K562 (cell line): ENCODE data around the gene PLXNB2. TPM values are rescaled to one million over a fixed set of nuclear protein-coding genes. Genes with fewer than 3 reads are reported as not detected.

Experiments
- ATAC-seq: fragments of 200-7000 bp; cut with Tn5 transposase; 3 replicates; pipeline ENCODE4 v1.9.1; 2020; ENCODE audit warnings: moderate library complexity
- BruUV-seq: library from RNA; stranded (reverse); fragments of 400-500 nt; replicated peaks from 2 replicates; lab custom pipeline; 2021; lab: Mats Ljungman, UMichigan
- CTCF ChIA-PET: fragments of 300-600 bp; formaldehyde crosslinking; extraction: SDS; loops from one replicate; lab custom pipeline; 2021; ENCODE audit warnings: low intra/inter-chr PET ratio; lab: Yijun Ruan, JAX
- POLR2A ChIA-PET: fragments of 300-600, 350-650 bp; sonication (Branson Sonifier 250); formaldehyde crosslinking; extraction: SDS; loops from one replicate; lab custom pipeline; 2021; ENCODE audit warnings: antibody characterized with exemption, inconsistent platforms; lab: Yijun Ruan, JAX
- DNase-seq, 4 experiments: peaks; one replicate each; pipeline versions ENCODE4 v3.0.0 to v3.0.0-alpha.2; 2011 to 2018; ENCODE audit warnings: low spot score in 3 of 4, mixed read lengths in 3 of 4; ENCODE audit errors: extremely low read depth in 1 of 4
- FAIRE-seq: peaks from 2 replicates; lab custom pipeline; 2011; peaks lifted over from hg19 to GRCh38; lab: Jason Lieb, UNC
- H2AFZ ChIP-seq: 2 replicates; pipeline ENCODE4 v1.6.0; 2011; ENCODE audit warnings: low read depth, low read length, control low read depth, inconsistent platforms
- H3K27ac ChIP-seq: fragments of 200-600 bp; 3 replicates; pipeline ENCODE4 v1.8.0; 2011; ENCODE audit warnings: low read depth, mild to moderate bottlenecking, control low read depth, inconsistent platforms, low read length, moderate library complexity, mixed read lengths; ENCODE audit errors: extremely low read depth
- H3K27me3 ChIP-seq, 2 experiments: fragments of 300-600 bp in 1 of 2; 2 replicates in 1 of 2; 3 replicates in 1 of 2; pipeline versions ENCODE4 v1.6.0 to v1.8.0; 2011; ENCODE audit warnings: inconsistent platforms in 2 of 2, low read length in 2 of 2, mild to moderate bottlenecking in 1 of 2, mixed read lengths in 1 of 2, moderate library complexity in 1 of 2; ENCODE audit not compliant: control insufficient read depth in 2 of 2, insufficient read depth in 2 of 2
- H3K36me3 ChIP-seq: fragments of 300-600 bp; 3 replicates; pipeline ENCODE4 v1.8.0; 2011; ENCODE audit warnings: mild to moderate bottlenecking, low read length, inconsistent platforms; ENCODE audit not compliant: control insufficient read depth, insufficient read depth
- H3K4me1 ChIP-seq, 2 experiments: fragments of 200-600 bp in 1 of 2; replicated peaks in 1 of 2; 2 replicates in 1 of 2; 3 replicates in 1 of 2; pipeline versions ENCODE4 v1.5.1 to v1.8.0; 2011; ENCODE audit warnings: inconsistent platforms in 2 of 2, low read length in 2 of 2, mild to moderate bottlenecking in 1 of 2, mixed read lengths in 1 of 2, moderate library complexity in 1 of 2; ENCODE audit not compliant: control insufficient read depth in 2 of 2, insufficient read depth in 2 of 2
- H3K4me2 ChIP-seq: 2 replicates; pipeline ENCODE4 v1.6.1; 2011; ENCODE audit warnings: low read length, control low read depth, inconsistent platforms, mixed read lengths; ENCODE audit not compliant: insufficient read depth
- H3K4me3 ChIP-seq: fragments of 200-600 bp; sonication (generic), shearing (Covaris generic); 2 replicates; pipeline ENCODE4 v1.5.1; 2016; ENCODE audit warnings: control low read depth, inconsistent platforms
- H3K79me2 ChIP-seq: fragments of 200-600 bp; 3 replicates; pipeline ENCODE4 v1.8.0; 2011; ENCODE audit warnings: low read length, inconsistent platforms; ENCODE audit not compliant: control insufficient read depth, insufficient read depth
- H3K9ac ChIP-seq, 2 experiments: 2 replicates each; pipeline versions ENCODE4 v1.6.0 to v1.6.1; 2011; ENCODE audit warnings: low read depth in 2 of 2, low read length in 2 of 2, control low read depth in 1 of 2, inconsistent platforms in 1 of 2, mild to moderate bottlenecking in 1 of 2, mixed read lengths in 1 of 2; ENCODE audit not compliant: insufficient read depth in 1 of 2
- H3K9me1 ChIP-seq: one replicate; pipeline ENCODE4 v1.6.0; 2011; ENCODE audit warnings: inconsistent platforms, mild to moderate bottlenecking, low read length, moderate library complexity; ENCODE audit not compliant: control insufficient read depth, insufficient read depth
- H3K9me3 ChIP-seq: replicated peaks from 2 replicates; pipeline ENCODE4 v1.5.1; 2011; ENCODE audit warnings: low read depth, low read length, inconsistent platforms; ENCODE audit not compliant: control insufficient read depth, insufficient read depth
- H4K20me1 ChIP-seq: replicated peaks from 2 replicates; pipeline ENCODE4 v1.6.1; 2011; ENCODE audit warnings: low read length, inconsistent platforms, mixed read lengths; ENCODE audit not compliant: control insufficient read depth, insufficient read depth
- ATF4 ChIP-seq: fragments of 450-650 bp; formaldehyde crosslinking; IDR thresholded peaks from 2 replicates; pipeline ENCODE4 v1.4.0; 2022; ENCODE audit warnings: mild to moderate bottlenecking, moderate library complexity
- CEBPG ChIP-seq, 3 experiments: fragments of 200-800 bp in 1 of 3; sonication (Bioruptor generic) in 1 of 3; sonication (generic) in 1 of 3; formaldehyde crosslinking in 1 of 3; IDR thresholded peaks in 2 of 3; conservative IDR thresholded peaks in 1 of 3; 2 replicates each; pipeline versions ENCODE4 v1.6.1 to v1.8.0; 2016 to 2022; ENCODE audit warnings: missing compliant biosample characterization in 2 of 3, missing genetic modification characterization in 2 of 3, mild to moderate bottlenecking in 1 of 3, missing genetic modification reagents in 1 of 3
- CGGBP1 ChIP-seq: fragments of 250-450 bp; sonication (Bioruptor Pico); IDR thresholded peaks from 2 replicates; pipeline ENCODE4 v1.9.0; 2021; ENCODE audit warnings: mild to moderate bottlenecking
- CREM ChIP-seq: IDR thresholded peaks from 2 replicates; pipeline ENCODE4 v1.6.1; 2014; ENCODE audit warnings: antibody characterized with exemption, low read depth
- ELF2 ChIP-seq: fragments of 250-450 bp; sonication (Bioruptor Pico); IDR thresholded peaks from 2 replicates; pipeline ENCODE4 v1.5.0; 2021; ENCODE audit warnings: mild to moderate bottlenecking
- ETV5 ChIP-seq: sonication (generic); formaldehyde crosslinking; IDR thresholded peaks from 2 replicates; pipeline ENCODE4 v1.4.0; 2020; ENCODE audit warnings: low read depth, mild to moderate bottlenecking, missing genetic modification reagents
- FOXK2 ChIP-seq, 2 experiments: fragments of 450-650 bp; IDR thresholded peaks in 1 of 2; conservative IDR thresholded peaks in 1 of 2; 2 replicates each; pipeline ENCODE4 v1.6.1; 2016; ENCODE audit warnings: low read depth in 2 of 2, mild to moderate bottlenecking in 1 of 2
- HDAC8 ChIP-seq: fragments of 450-650 bp; IDR thresholded peaks from 2 replicates; pipeline ENCODE4 v1.6.1; 2016; ENCODE audit warnings: mild to moderate bottlenecking, missing genetic modification characterization, moderate library complexity, missing compliant biosample characterization
- MBD2 ChIP-seq: sonication (generic); IDR thresholded peaks from 2 replicates; pipeline ENCODE4 v1.6.1; 2016; ENCODE audit warnings: low read depth, borderline replicate concordance
- RFX7 ChIP-seq: fragments of 250-450 bp; sonication (Bioruptor Pico); IDR thresholded peaks from 2 replicates; pipeline ENCODE4 v1.5.1; 2021; ENCODE audit warnings: mild to moderate bottlenecking
- ZNF217 ChIP-seq: sonication (generic); formaldehyde crosslinking; IDR thresholded peaks from 2 replicates; pipeline ENCODE4 v1.8.0; 2022; ENCODE audit warnings: mild to moderate bottlenecking, missing genetic modification reagents
- ZNF384 ChIP-seq: IDR thresholded peaks from 2 replicates; pipeline ENCODE4 v1.6.1; 2012; ENCODE audit warnings: low read depth, low read length, improper control_type of control experiment
- ZNF507 ChIP-seq: conservative IDR thresholded peaks from 2 replicates; pipeline ENCODE4 v1.6.1; 2017; ENCODE audit warnings: missing genetic modification characterization, missing compliant biosample characterization
- ZNF696 ChIP-seq: fragments of 250-450 bp; sonication (Bioruptor Pico); conservative IDR thresholded peaks from 2 replicates; pipeline ENCODE4 v1.4.0; 2020; ENCODE audit warnings: mild to moderate bottlenecking, moderate library complexity
- ZNF76 ChIP-seq: fragments of 250-450 bp; sonication (Bioruptor Pico); IDR thresholded peaks from 2 replicates; pipeline ENCODE4 v1.4.0; 2020; ENCODE audit warnings: mild to moderate bottlenecking, moderate library complexity, borderline replicate concordance
- WGBS: fragments of 100-300 bp; shearing (Covaris generic); methylation state at CpG from one replicate; pipeline ENCODE4 v1.1.6; 2016; ENCODE audit warnings: low coverage, mixed read lengths; ENCODE audit not compliant: insufficient coverage; ENCODE audit errors: missing lambda C conversion rate; 5-methylcytosine and 5-hydroxymethylcytosine counted together
- in situ Hi-C: fragments of 300-500 bp; cut with MboI; formaldehyde crosslinking; loops from 4 replicates; pipeline ENCODE4 v1.15.0; 2018; ENCODE audit warnings: inconsistent platforms, mixed read lengths
- intact Hi-C: fragments of 100-400 bp; cut with micrococcal nuclease; formaldehyde crosslinking; loops from 2 replicates; pipeline ENCODE4 v1.14.2; 2022
- polyA plus RNA-seq, 8 experiments: library from polyadenylated mRNA; depleted of rRNA in 4 of 8; stranded (reverse) in 5 of 8; unstranded in 3 of 8; fragments of >200 nt; fragmentation: Nextera tagmentation in 2 of 8; fragmentation: Illumina TruSeq in 1 of 8; extraction: Ambion mirVana in 2 of 8; extraction: Trizol in 1 of 8; gene quantifications; 2 replicates each; pipeline versions ENCODE4 v1.2.1 to v1.2.3, GENCODE V29; 2011 to 2014; ENCODE audit warnings: inconsistent platforms in 1 of 8, missing spikeins in 1 of 8
- total RNA-seq, 7 experiments: library from RNA; depleted of rRNA in 6 of 7; stranded (reverse); fragments of >200 nt in 6 of 7; fragmentation: Illumina TruSeq in 2 of 7; extraction: Trizol in 2 of 7; gene quantifications; 2 replicates each; pipeline versions ENCODE4 v1.2.1 to v1.2.3, GENCODE V29; 2011 to 2021; ENCODE audit warnings: low replicate concordance in 1 of 7

The PLXNB2 gene
- total and polyA plus RNA-seq, 9 of the 15 experiments (the other 6 are each of a cell fraction or from before 2014, with no cell fraction given), result 0.15 to 45.1 (median 13.6) TPM

- Histone ChIP-seq H3K4me2 (no peak overlapping the region), H3K4me3 (no peak overlapping the region), H3K27me3 (no peaks in the 10 kb centered on the region), H3K36me3 (no peaks in the 10 kb centered on the region), H3K9me3 (no peaks in the 10 kb centered on the region), H2AFZ (no peak overlapping the region), H3K9ac (no peak overlapping the region), H3K4me1 (peaks cover 2 to 28% of the 10 kb centered on the region in 2 experiments; a peak in 4 of 5 replicates), H4K20me1 (no peaks in the 10 kb centered on the region), H3K27ac (no peak overlapping the region), H3K9me1 (no peaks in the 10 kb centered on the region), H3K79me2 (peaks cover 42% of the 10 kb centered on the region)
- intact Hi-C loops, result loop anchor here (5.0 kb wide), 1 partner anchor 57 kb away; the partner anchor contains the start of gene MAPK11
- no TSS peak for BruUV-seq
- DNase-seq (no peak), ATAC-seq (no peak), FAIRE-seq (no peak)
- 93% methylated on average over 4 of the region's 6 CpGs for WGBS
- POLR2A ChIA-PET, result interaction anchor here (0.9 kb wide), 1 partner anchor 13 kb away, joined by 3 read pairs; no protein-coding TSS in a partner anchor
- CTCF ChIA-PET, result no interaction called here
- in situ Hi-C loops, result loop anchor here (5.0 kb wide), 1 partner anchor 57 kb away; the partner anchor contains the start of gene MAPK11
- no peak for TF ChIP-seq HDAC8
- TF ChIP-seq RFX7 (CRISPR knock-in tag), result no peak
- TF ChIP-seq CGGBP1, result no peak
- TF ChIP-seq CEBPG (CRISPR knock-in tag; IDR thresholded peaks at IDR 0.05), result no peak
- TF ChIP-seq CEBPG (tag; conservative IDR thresholded peaks at IDR 0.05 in 1 of 2, IDR thresholded peaks at IDR 0.05 in 1 of 2), result no peak
- TF ChIP-seq ZNF507 (tag), result no peak
- no peak for TF ChIP-seq ELF2 (CRISPR knock-in tag)
- no peak for TF ChIP-seq ZNF217
- TF ChIP-seq ETV5, result no peak
- no peak for TF ChIP-seq ZNF76 (CRISPR knock-in tag)
- TF ChIP-seq FOXK2 (conservative IDR thresholded peaks at IDR 0.05 in 1 of 2, IDR thresholded peaks at IDR 0.05 in 1 of 2; ENCODE audit: low read depth in 2 of 2), result no peak
- no peak for TF ChIP-seq ATF4 (CRISPR knock-in tag)
- TF ChIP-seq ZNF384, result no peak
- no peak for TF ChIP-seq MBD2
- TF ChIP-seq CREM, result no peak
- TF ChIP-seq ZNF696, result no peak
Measured at GRCh38 chr22:50329236-50329635, 21.8 kb upstream of the PLXNB2 start.
